Measurements from ENCODE around the gene NWD2. TPM values are rescaled to one million over a fixed set of nuclear protein-coding genes. Genes with fewer than 3 reads are reported as not detected.

Gene NWD2
- total RNA-seq, 4 donors from 2014 or later: 0.12 to 0.67 (median 0.15) TPM; not detected in 1

DNA sequence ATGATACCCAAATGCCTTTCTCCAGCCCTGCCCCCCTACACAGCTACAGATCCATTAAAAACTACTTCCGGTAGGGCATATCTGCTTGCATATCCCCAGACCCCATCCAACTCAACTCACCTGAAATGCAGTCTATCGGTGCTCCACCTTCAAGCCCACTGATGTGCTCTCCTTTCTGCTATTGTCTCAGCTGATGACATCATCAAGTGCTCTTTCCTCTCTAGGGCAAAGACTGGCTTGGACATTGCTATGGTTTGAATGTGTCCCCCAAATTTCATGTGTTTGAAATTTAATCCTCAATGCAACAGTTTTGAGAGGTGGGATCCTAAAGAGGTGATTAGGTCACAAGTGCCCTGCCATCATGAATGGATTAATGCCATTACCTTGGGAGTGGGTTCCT is 229.3 kb downstream of the NWD2 start:
- Histone ChIP-seq H3K4me1 (no peaks in the 10 kb centered on the region), H3K9me3 (no peaks in the 10 kb centered on the region), H3K36me3 (no peaks in the 10 kb centered on the region), H3K27me3 (no peaks in the 10 kb centered on the region), H3K4me3 (no peak overlapping the region), H3K27ac (no peak overlapping the region)
- TF ChIP-seq, protein P1, sequence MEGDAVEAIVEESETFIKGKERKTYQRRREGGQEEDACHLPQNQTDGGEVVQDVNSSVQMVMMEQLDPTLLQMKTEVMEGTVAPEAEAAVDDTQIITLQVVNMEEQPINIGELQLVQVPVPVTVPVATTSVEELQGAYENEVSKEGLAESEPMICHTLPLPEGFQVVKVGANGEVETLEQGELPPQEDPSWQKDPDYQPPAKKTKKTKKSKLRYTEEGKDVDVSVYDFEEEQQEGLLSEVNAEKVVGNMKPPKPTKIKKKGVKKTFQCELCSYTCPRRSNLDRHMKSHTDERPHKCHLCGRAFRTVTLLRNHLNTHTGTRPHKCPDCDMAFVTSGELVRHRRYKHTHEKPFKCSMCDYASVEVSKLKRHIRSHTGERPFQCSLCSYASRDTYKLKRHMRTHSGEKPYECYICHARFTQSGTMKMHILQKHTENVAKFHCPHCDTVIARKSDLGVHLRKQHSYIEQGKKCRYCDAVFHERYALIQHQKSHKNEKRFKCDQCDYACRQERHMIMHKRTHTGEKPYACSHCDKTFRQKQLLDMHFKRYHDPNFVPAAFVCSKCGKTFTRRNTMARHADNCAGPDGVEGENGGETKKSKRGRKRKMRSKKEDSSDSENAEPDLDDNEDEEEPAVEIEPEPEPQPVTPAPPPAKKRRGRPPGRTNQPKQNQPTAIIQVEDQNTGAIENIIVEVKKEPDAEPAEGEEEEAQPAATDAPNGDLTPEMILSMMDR (IDR thresholded peaks at IDR 0.05): no peak
- no peak for TF ChIP-seq POLR2AphosphoS5 (IDR thresholded peaks at IDR 0.05)
- TF ChIP-seq POLR2A (IDR thresholded peaks at IDR 0.05): no peak
- no peak for TF ChIP-seq EP300 (IDR thresholded peaks at IDR 0.05)
- 100% methylated on average over 1 of the region's 2 CpGs; no CpG with 5 or more reads in 1 of the 2 donors for WGBS, 2 donors (ENCODE audit: low coverage in 1 of 2)
- no peak for ATAC-seq

DNA sequence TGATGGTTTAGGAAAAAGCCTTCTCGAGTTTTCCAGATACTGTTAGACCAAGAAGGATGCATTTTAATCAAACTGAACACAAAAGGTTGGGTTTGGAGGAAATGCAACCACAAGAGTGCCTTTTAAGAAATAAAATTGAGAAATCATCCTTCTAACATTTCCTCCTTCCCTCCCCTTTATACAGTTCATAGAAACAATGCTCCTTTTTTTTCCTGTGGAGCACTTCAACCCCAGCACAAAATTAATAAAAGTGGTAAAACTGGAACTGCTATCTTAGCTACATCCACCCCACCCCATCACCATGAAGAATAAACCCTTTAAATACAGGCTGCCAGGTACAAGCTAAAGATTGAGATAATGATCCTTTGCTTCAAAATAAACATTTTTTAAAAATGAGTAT is 230.5 kb downstream of the NWD2 start:
- no peaks in the 10 kb centered on the region for H3K4me1 ChIP-seq
- WGBS, 2 donors (ENCODE audit: low coverage in 1 of 2): 36 to 80% methylated on average over 1 of the region's 1 CpG
- no peak overlapping the region for H3K4me3 ChIP-seq
- ATAC-seq: no peak
- H3K27ac ChIP-seq: no peak overlapping the region
- H3K36me3 ChIP-seq: no peaks in the 10 kb centered on the region
- H3K9me3 ChIP-seq: no peaks in the 10 kb centered on the region
- TF ChIP-seq POLR2AphosphoS5 (IDR thresholded peaks at IDR 0.05): no peak
- TF ChIP-seq, protein P1 (IDR thresholded peaks at IDR 0.05): no peak
- TF ChIP-seq EP300 (IDR thresholded peaks at IDR 0.05): no peak
- TF ChIP-seq POLR2A (IDR thresholded peaks at IDR 0.05): no peak
- H3K27me3 ChIP-seq: no peaks in the 10 kb centered on the region

DNA sequence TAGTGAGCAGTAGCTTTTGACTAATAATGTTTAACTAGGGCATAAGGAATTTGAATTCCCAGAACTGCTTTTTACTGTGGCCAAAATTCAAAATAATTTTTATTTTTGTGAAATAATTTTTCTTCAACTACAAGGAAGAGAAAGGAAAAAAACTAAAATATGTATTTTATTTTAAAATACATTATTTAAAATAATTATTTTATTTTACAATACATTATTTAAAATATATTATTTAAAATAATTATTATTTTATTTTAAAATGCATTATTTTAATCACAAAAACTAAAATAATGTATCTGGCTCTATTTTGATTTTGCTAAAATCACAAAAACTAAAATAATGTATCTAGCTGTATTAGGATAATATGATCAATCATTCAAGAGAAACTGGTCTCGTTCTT is 231.2 kb downstream of the NWD2 start:
- H3K27ac ChIP-seq: no peak overlapping the region
- H3K4me3 ChIP-seq: no peak overlapping the region
- H3K9me3 ChIP-seq: no peaks in the 10 kb centered on the region
- H3K27me3 ChIP-seq: no peaks in the 10 kb centered on the region
- no peaks in the 10 kb centered on the region for H3K36me3 ChIP-seq
- no peak for ATAC-seq
- no peaks in the 10 kb centered on the region for H3K4me1 ChIP-seq
- 40 to 59% methylated on average over 1 of the region's 1 CpG for WGBS, 2 donors (ENCODE audit: low coverage in 1 of 2)
- no peak for TF ChIP-seq POLR2AphosphoS5 (IDR thresholded peaks at IDR 0.05)
- TF ChIP-seq EP300 (IDR thresholded peaks at IDR 0.05): no peak

DNA sequence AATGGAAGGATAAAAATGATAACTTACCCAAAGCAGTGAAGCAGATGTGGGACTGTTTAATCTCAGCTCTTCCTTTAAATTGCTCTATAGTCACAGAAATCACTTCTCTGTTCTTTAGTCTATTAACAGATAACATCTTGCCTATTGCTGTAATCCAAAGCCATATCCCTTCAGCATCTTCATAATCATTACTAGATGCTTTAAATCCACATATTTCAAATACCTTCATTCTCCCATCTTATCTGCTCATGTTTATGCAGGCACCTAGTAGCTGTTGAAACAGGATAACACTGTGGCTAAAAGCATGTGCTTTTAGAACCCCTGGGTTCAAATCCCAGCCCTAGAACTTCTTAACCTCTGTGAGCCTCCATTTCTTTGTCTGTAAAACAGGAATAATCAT is 231.7 kb downstream of the NWD2 start:
- H3K4me1 ChIP-seq: no peaks in the 10 kb centered on the region
- no peaks in the 10 kb centered on the region for H3K27me3 ChIP-seq
- no peaks in the 10 kb centered on the region for H3K36me3 ChIP-seq
- no peak overlapping the region for H3K27ac ChIP-seq
- H3K4me3 ChIP-seq: no peak overlapping the region
- TF ChIP-seq EP300 (IDR thresholded peaks at IDR 0.05) (no peak), POLR2A (IDR thresholded peaks at IDR 0.05) (no peak), POLR2AphosphoS5 (IDR thresholded peaks at IDR 0.05) (no peak)
- TF ChIP-seq, protein P1 (IDR thresholded peaks at IDR 0.05): no peak
- ATAC-seq: no peak
- no peaks in the 10 kb centered on the region for H3K9me3 ChIP-seq

DNA sequence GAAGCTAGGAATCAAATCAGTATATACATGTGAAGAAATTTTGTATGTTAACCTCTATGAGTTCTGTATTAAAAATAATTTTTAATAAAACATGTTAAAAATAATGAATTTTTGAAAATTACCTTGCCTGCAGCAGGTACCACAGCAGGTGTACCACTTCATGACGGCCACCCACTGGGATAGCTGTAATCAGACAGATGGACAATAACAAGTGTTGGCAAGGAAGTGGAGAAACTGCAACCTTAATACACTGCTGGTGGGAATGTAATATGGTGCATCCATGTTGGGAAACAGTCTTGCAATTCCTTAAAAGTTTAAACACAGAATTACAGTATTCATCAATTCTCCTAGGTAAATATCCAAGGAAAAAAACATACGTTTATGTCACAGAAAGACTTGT is 232.1 kb downstream of the NWD2 start:
- H3K4me3 ChIP-seq: no peak overlapping the region
- WGBS, 2 donors (ENCODE audit: low coverage in 1 of 2): 86 to 89% methylated on average over 2 of the region's 2 CpGs
- TF ChIP-seq, protein P1 (IDR thresholded peaks at IDR 0.05): no peak
- TF ChIP-seq EP300 (IDR thresholded peaks at IDR 0.05) (no peak), POLR2A (IDR thresholded peaks at IDR 0.05) (no peak), POLR2AphosphoS5 (IDR thresholded peaks at IDR 0.05) (no peak)

More for the DNA sequence above, 232.1 kb downstream of the NWD2 start:
- H3K4me1 ChIP-seq: no peaks in the 10 kb centered on the region
- H3K27ac ChIP-seq: no peak overlapping the region
- H3K27me3 ChIP-seq: no peaks in the 10 kb centered on the region
- no peak for ATAC-seq
- no peaks in the 10 kb centered on the region for H3K9me3 ChIP-seq
- H3K36me3 ChIP-seq: no peaks in the 10 kb centered on the region

All from gastroesophageal sphincter (tissue), 4 donors.